GM12874 (cell line): Measurements from ENCODE around the gene CLDN11.
A peak's percentile ranks its signal among the peaks of the same experiment; 100 is the strongest.

Experiments
- TF ChIP-seq, protein P1 (sequence below): IDR thresholded peaks from 2 replicates; pipeline ENCODE4 v1.5.1; 2011; ENCODE audit warnings: low read depth, mild to moderate bottlenecking, control low read depth, low read length, moderate library complexity; ENCODE audit not compliant: insufficient read depth

The CLDN11 gene

DNA sequence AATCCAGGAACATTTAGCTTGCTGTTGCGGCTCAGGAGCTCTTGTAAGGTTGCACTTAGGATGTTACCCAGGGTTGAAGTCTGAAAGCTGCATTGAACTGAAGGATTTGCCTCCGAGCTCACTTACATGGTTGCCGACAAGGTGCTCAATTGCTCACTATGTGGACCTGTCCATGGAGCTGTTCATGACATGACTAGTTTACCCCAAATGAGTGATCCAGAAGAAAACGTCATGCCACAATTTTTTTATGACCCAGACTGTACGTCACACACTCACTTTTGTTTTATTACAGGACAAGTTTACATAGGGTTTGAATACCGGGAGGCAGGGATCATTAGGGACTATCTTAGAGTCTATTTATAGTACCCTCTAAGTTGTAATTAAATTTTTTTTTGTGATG lies 21.0 kb upstream of the CLDN11 start:
- TF ChIP-seq, protein P1, sequence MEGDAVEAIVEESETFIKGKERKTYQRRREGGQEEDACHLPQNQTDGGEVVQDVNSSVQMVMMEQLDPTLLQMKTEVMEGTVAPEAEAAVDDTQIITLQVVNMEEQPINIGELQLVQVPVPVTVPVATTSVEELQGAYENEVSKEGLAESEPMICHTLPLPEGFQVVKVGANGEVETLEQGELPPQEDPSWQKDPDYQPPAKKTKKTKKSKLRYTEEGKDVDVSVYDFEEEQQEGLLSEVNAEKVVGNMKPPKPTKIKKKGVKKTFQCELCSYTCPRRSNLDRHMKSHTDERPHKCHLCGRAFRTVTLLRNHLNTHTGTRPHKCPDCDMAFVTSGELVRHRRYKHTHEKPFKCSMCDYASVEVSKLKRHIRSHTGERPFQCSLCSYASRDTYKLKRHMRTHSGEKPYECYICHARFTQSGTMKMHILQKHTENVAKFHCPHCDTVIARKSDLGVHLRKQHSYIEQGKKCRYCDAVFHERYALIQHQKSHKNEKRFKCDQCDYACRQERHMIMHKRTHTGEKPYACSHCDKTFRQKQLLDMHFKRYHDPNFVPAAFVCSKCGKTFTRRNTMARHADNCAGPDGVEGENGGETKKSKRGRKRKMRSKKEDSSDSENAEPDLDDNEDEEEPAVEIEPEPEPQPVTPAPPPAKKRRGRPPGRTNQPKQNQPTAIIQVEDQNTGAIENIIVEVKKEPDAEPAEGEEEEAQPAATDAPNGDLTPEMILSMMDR, result no peak

DNA sequence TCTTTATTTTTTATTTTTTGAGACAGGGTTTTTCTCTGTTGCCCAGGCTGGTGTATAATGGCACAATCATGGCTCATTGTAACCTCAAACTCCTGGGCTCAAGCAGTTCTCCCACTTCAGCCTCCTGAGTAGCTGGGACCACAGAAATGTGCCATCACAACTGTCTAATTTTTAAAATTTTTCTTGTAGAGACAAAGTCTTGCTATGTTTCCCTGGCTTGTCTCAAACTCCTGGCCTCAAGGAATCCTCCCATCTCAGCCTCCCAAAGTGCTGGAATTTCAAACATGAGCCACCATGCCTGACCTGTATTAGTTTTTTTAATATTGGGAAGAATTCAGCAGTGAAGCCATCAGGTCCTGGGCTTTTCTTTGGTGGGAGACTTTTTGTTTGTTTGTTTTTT lies 13.6 kb upstream of the CLDN11 start:
- TF ChIP-seq, protein P1, result no peak

GRCh38 chr3:170410428-170411029 lies 8.1 kb upstream of the CLDN11 start:
- TF ChIP-seq, protein P1, result peak; percentile 40; the same call in 1 of the 2 replicates

DNA sequence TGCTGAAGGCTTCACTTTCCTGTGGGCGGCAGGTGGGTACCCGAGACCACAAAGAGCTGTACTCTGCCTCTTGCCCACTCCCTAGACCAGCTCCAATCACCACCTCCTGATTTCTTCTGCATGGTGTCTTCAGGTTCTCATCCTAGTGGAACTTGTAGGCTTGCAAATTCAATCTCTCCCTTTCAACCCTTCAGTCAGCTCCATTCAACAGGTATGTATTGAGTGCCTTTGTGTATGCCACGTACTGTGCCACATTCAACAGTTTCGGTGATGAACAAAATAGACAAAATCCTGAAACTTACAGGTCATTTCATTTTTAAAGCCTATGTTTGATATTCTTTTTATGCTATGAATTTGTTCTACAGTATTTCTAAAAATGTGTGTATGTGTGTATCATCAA lies 5.4 kb upstream of the CLDN11 start:
- TF ChIP-seq, protein P1, result no peak

DNA sequence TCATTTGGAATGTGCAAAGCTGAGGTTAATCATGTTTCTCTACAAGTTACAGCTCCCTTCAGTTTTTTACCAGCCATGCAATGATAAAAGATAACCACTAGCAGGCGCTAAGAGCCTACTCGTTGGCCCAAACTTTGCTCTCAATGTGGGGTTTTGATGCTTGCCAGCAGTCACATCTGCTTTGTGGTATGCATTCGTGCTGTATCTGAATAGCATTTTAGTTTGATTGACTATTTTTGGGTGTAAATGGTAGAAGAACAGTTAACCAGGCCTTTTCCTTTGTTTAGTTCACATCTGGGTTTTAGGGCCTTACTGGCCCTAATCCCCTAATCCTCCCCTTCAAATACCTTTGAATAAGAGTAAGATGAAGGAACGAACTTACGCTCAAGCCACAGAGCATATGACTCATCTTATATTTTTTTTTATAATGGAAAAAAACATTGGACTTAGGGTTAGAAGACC lies 4.4 kb upstream of the CLDN11 start:
- TF ChIP-seq, protein P1, result peak; percentile 94

GRCh38 chr3:170417090-170417489 lies 1.6 kb upstream of the CLDN11 start:
- TF ChIP-seq, protein P1, result no peak

DNA sequence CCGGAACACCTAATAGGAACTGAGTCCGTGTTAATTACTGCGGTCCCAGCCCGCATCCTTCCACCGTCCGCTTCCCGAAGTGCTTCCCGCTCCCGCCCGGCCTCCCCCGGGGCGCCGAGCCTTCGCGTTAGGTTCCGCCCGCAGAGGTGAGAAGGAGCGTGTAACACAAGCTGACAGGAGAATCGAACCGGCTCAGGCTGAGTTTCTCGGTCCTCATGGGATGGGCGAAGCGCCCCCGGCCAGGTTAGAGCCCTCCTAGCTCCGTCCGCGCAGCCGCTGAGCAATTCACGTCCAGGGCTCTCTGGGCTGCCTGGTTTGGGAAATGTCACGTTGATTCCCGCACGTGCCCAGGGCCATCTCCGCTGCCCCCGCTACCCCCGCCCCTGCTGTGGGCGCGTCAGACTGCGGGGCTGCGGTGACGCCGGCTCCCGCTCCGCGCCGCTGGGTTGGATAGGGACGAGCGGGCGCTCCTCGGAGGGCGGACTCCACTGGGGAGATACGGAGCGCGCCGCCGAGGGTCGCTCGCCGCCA lies 954 bp downstream of the CLDN11 start:
- TF ChIP-seq, protein P1, result no peak
